GM12878 (cell line): ENCODE measurements around the gene NR0B1. TPM values are rescaled to one million over a fixed set of nuclear protein-coding genes. Genes with fewer than 3 reads are reported as not detected.
A peak's percentile ranks its signal among the peaks of the same experiment; 100 is the strongest.

ENCODE experiments used
- ATAC-seq: fragments of 200-7000 bp; cut with Tn5 transposase; 3 replicates; pipeline ENCODE4 v1.9.1; 2020; ENCODE audit warnings: mild to moderate bottlenecking, moderate library complexity
- Bru-seq: library from RNA; stranded (reverse); fragments of 400-500 nt; gene quantifications from one replicate; lab custom pipeline; 2021; lab: Mats Ljungman, UMichigan
- BruChase-seq, 2 experiments: library from RNA; stranded (reverse); fragments of 400-500 nt; gene quantifications; one replicate each; lab custom pipeline; 2021; lab: Mats Ljungman, UMichigan
- BruUV-seq: library from RNA; stranded (reverse); fragments of 400-500 nt; replicated peaks from 2 replicates; lab custom pipeline; 2021; lab: Mats Ljungman, UMichigan
- CTCF ChIA-PET: fragments of 300-600 bp; sonication (Branson Sonifier 250); formaldehyde crosslinking; extraction: SDS; loops from one replicate; lab custom pipeline; 2021; ENCODE audit warnings: inconsistent platforms; lab: Yijun Ruan, JAX
- POLR2A ChIA-PET: fragments of 350-600 bp; formaldehyde crosslinking; extraction: SDS; loops from one replicate; lab custom pipeline; 2021; ENCODE audit warnings: inconsistent platforms; lab: Charles Lee
- RAD21 ChIA-PET: fragments of 300-600 bp; sonication (Branson Sonifier 250); formaldehyde crosslinking; loops from one replicate; lab custom pipeline; 2023; ENCODE audit warnings: antibody characterized with exemption; ENCODE audit not compliant: unreplicated experiment; lab: Charles Lee
- SMC1A ChIA-PET: fragments of 300-600 bp; sonication (Branson Sonifier 250); formaldehyde crosslinking; loops from one replicate; lab custom pipeline; 2023; ENCODE audit not compliant: unreplicated experiment, uncharacterized antibody; lab: Charles Lee
- DNase-seq: peaks from one replicate; pipeline ENCODE4 v3.0.0-alpha.2; 2011; ENCODE audit warnings: low read depth, low spot score
- FAIRE-seq: peaks from 3 replicates; lab custom pipeline; 2011; peaks lifted over from hg19 to GRCh38; lab: Jason Lieb, UNC
- H2AFZ ChIP-seq: 2 replicates; pipeline ENCODE4 v1.6.0; 2011; ENCODE audit warnings: low read depth, low read length, control low read depth; ENCODE audit not compliant: control insufficient read depth
- H3K27ac ChIP-seq: 2 replicates; pipeline ENCODE4 v1.5.1; 2011; ENCODE audit warnings: control low read depth; ENCODE audit not compliant: control insufficient read depth, insufficient read depth
- H3K27me3 ChIP-seq, 2 experiments: replicated peaks in 1 of 2; 2 replicates each; pipeline versions ENCODE4 v1.6.0 to v1.6.1; 2011; ENCODE audit warnings: low read length in 1 of 2; ENCODE audit not compliant: control insufficient read depth in 2 of 2, insufficient read depth in 2 of 2
- H3K36me3 ChIP-seq, 2 experiments: 2 replicates each; pipeline ENCODE4 v1.5.1; 2011; ENCODE audit warnings: low read length in 1 of 2; ENCODE audit not compliant: control insufficient read depth in 2 of 2, insufficient read depth in 2 of 2
- H3K4me1 ChIP-seq: 2 replicates; pipeline ENCODE4 v1.6.1; 2011; ENCODE audit warnings: mild to moderate bottlenecking, low read length, moderate library complexity, mixed read lengths; ENCODE audit not compliant: control insufficient read depth, insufficient read depth
- H3K4me2 ChIP-seq: 2 replicates; pipeline ENCODE4 v1.6.0; 2011; ENCODE audit warnings: control low read depth; ENCODE audit not compliant: control insufficient read depth, insufficient read depth
- H3K4me3 ChIP-seq: fragments of 200-600 bp; sonication (generic); 2 replicates; pipeline ENCODE4 v1.5.1; 2016
- H3K79me2 ChIP-seq: 2 replicates; pipeline ENCODE4 v1.6.0; 2011; ENCODE audit warnings: low read length; ENCODE audit not compliant: control insufficient read depth, insufficient read depth
- H3K9ac ChIP-seq: 2 replicates; pipeline ENCODE4 v1.8.0; 2011; ENCODE audit warnings: low read length, control low read depth, mixed read lengths; ENCODE audit not compliant: control insufficient read depth, insufficient read depth
- H3K9me3 ChIP-seq: replicated peaks from 3 replicates; pipeline ENCODE4 v1.5.1; 2011; ENCODE audit warnings: mild to moderate bottlenecking, low read length; ENCODE audit not compliant: control insufficient read depth, insufficient read depth
- H4K20me1 ChIP-seq: 2 replicates; pipeline ENCODE4 v1.6.0; 2011; ENCODE audit not compliant: control insufficient read depth, insufficient read depth
- CBX5 ChIP-seq: sonication (generic); IDR thresholded peaks from 2 replicates; pipeline ENCODE4 v1.6.1; 2016; ENCODE audit warnings: low read depth, moderate library complexity, mild to moderate bottlenecking, inconsistent platforms
- CHD4 ChIP-seq: fragments of 200-600 bp; sonication (generic); IDR thresholded peaks from 2 replicates; pipeline ENCODE4 v1.6.1; 2016; ENCODE audit warnings: mild to moderate bottlenecking
- EGR1 ChIP-seq, 2 experiments: IDR thresholded peaks; 1 replicate in 1 of 2; 2 replicates in 1 of 2; pipeline ENCODE4 v1.6.1; 2011 to 2012; ENCODE audit warnings: low read depth in 2 of 2, low read length in 2 of 2, borderline replicate concordance in 1 of 2, mild to moderate bottlenecking in 1 of 2, moderate library complexity in 1 of 2
- HDAC6 ChIP-seq: fragments of 200-600 bp; sonication (generic); IDR thresholded peaks from one replicate; pipeline ENCODE4 v1.8.0; 2017; ENCODE audit warnings: antibody characterized with exemption; ENCODE audit not compliant: unreplicated experiment
- IKZF2 ChIP-seq, 2 experiments: fragments of 450-650 bp; IDR thresholded peaks; 2 replicates each; pipeline ENCODE4 v1.6.1; 2017; ENCODE audit warnings: mild to moderate bottlenecking in 2 of 2, moderate library complexity in 2 of 2
- JUND ChIP-seq: IDR thresholded peaks from 2 replicates; pipeline ENCODE4 v1.6.1; 2012; ENCODE audit warnings: low read depth, mild to moderate bottlenecking, low read length, improper control_type of control experiment, moderate library complexity
- MYB ChIP-seq: fragments of 150-350 bp; IDR thresholded peaks from 2 replicates; pipeline ENCODE4 v1.6.1; 2014; ENCODE audit warnings: mild to moderate bottlenecking, low read depth, low read length, borderline replicate concordance
- NBN ChIP-seq: fragments of 450-650 bp; IDR thresholded peaks from 2 replicates; pipeline ENCODE4 v1.6.1; 2016
- SREBF1 ChIP-seq: IDR thresholded peaks from 2 replicates; pipeline ENCODE4 v1.6.1; 2012; ENCODE audit warnings: mild to moderate bottlenecking, low read length
- WGBS: methylation state at CpG from one replicate; pipeline ENCODE4 v1.1.6; 2016; ENCODE audit warnings: low lambda C conversion rate; ENCODE audit not compliant: insufficient replicate concordance, insufficient coverage; ENCODE audit errors: missing lambda C conversion rate; 5-methylcytosine and 5-hydroxymethylcytosine counted together
- in situ Hi-C: fragments of 300-500 bp; cut with MboI; formaldehyde crosslinking; loops from 9 replicates; pipeline ENCODE4 v1.14.3; 2018; ENCODE audit warnings: mixed read lengths
- intact Hi-C: fragments of 100-400 bp; cut with micrococcal nuclease; formaldehyde crosslinking; loops from one replicate; pipeline ENCODE4 v1.14.2; 2022; ENCODE audit not compliant: unreplicated experiment
- long read RNA-seq, 2 experiments: library from polyadenylated mRNA; unstranded; transcript quantifications; one replicate each; pipeline ENCODE4 v2.0.0, GENCODE V29; 2019 to 2020
- polyA minus RNA-seq, 3 experiments: library from RNA; depleted of rRNA, polyadenylated mRNA; stranded (reverse); fragments of >200 nt; gene quantifications; 2 replicates each; pipeline ENCODE4 v1.2.3, GENCODE V29; 2011
- polyA plus RNA-seq, 11 experiments: library from polyadenylated mRNA; depleted of rRNA in 4 of 11; unstranded in 6 of 11; stranded (reverse) in 5 of 11; fragments of >200 nt; fragmentation: Nextera tagmentation in 4 of 11; fragmentation: Illumina TruSeq in 1 of 11; extraction: Ambion mirVana in 4 of 11; extraction: Trizol in 1 of 11; gene quantifications; 1 replicate in 1 of 11; 2 replicates in 10 of 11; pipeline versions ENCODE4 v1.2.1 to v1.2.3, GENCODE V29; 2011 to 2016; ENCODE audit warnings: inconsistent platforms in 2 of 11, missing spikeins in 2 of 11, low read depth in 1 of 11
- total RNA-seq, 4 experiments: library from RNA; depleted of rRNA in 3 of 4; stranded (reverse); fragments of >200 nt in 3 of 4; fragmentation: Illumina TruSeq in 1 of 4; extraction: Trizol in 1 of 4; gene quantifications; 2 replicates each; pipeline versions ENCODE4 v1.2.1 to v1.2.3, GENCODE V29; 2013 to 2021
- TF ChIP-seq, protein P1 (sequence below): fragments of 150-350 bp; IDR thresholded peaks from 2 replicates; pipeline ENCODE4 v1.6.1; 2014; ENCODE audit warnings: mild to moderate bottlenecking, low read depth, low read length
- TF ChIP-seq, protein P2 (sequence below): IDR thresholded peaks from 2 replicates; pipeline ENCODE4 v1.6.1; 2011; ENCODE audit warnings: borderline replicate concordance, low read depth, mild to moderate bottlenecking, moderate library complexity, low read length; ENCODE audit not compliant: insufficient read depth, poor library complexity, severe bottlenecking

The NR0B1 gene, protein sequence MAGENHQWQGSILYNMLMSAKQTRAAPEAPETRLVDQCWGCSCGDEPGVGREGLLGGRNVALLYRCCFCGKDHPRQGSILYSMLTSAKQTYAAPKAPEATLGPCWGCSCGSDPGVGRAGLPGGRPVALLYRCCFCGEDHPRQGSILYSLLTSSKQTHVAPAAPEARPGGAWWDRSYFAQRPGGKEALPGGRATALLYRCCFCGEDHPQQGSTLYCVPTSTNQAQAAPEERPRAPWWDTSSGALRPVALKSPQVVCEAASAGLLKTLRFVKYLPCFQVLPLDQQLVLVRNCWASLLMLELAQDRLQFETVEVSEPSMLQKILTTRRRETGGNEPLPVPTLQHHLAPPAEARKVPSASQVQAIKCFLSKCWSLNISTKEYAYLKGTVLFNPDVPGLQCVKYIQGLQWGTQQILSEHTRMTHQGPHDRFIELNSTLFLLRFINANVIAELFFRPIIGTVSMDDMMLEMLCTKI
- total RNA-seq (2013; cell fraction: nucleolus; rRNA removed), result not detected in 2 replicates
- total RNA-seq (2014; rRNA removed) (not detected in 2 replicates), total RNA-seq (2014; rRNA removed; fragmentation: Illumina TruSeq; extraction: Trizol) (not detected in 2 replicates), total RNA-seq (2021) (not detected in 2 replicates), polyA plus RNA-seq (2011; rRNA removed) (not detected in 2 replicates), polyA plus RNA-seq (2014; fragmentation: Illumina TruSeq; extraction: Trizol) (not detected in 2 replicates), polyA plus RNA-seq (2014; fragmentation: Nextera tagmentation; extraction: Ambion mirVana) (not detected), polyA plus RNA-seq (2014; rRNA removed) (not detected in 2 replicates), polyA plus RNA-seq (2016; fragmentation: Nextera tagmentation; extraction: Ambion mirVana) (not detected), polyA minus RNA-seq (2011; rRNA and poly(A)+ RNA removed) (not detected in 2 replicates), Bru-seq, nascent RNA (percentile 11 among the genes with signal in this experiment), BruChase-seq, experiment 1, labeled RNA remaining after a 6-hour chase (not detected), BruChase-seq, experiment 2, labeled RNA remaining after a 2-hour chase (not detected)
- not detected for polyA plus RNA-seq (2011; ENCODE audit: low read depth)
- polyA plus RNA-seq (2011; cell fraction: cytosol; rRNA removed), result not detected in 2 replicates
- not detected in 2 replicates for polyA plus RNA-seq (2011; cell fraction: nucleus; rRNA removed)
- not detected in 2 replicates for polyA plus RNA-seq (2012)
- polyA minus RNA-seq (2011; cell fraction: cytosol; rRNA and poly(A)+ RNA removed), result not detected in 2 replicates
- not detected in 2 replicates for polyA minus RNA-seq (2011; cell fraction: nucleus; rRNA and poly(A)+ RNA removed)
- long read RNA-seq, experiment 1, result 0 reads
- long read RNA-seq, experiment 2, result 0 reads

GRCh38 chrX:30309139-30309571 lies at the start of gene NR0B1:
Gene NR0B1, minus strand, starts transcription at chrX:30309390. Its CDS starts 27 bp downstream, at chrX:30309363.
- H3K4me1 ChIP-seq, result no peaks in the 10 kb centered on the region
- DNase-seq (no peak), ATAC-seq (no peak), FAIRE-seq (no peak)
- in situ Hi-C loops (no loop called here), intact Hi-C loops (no loop called here)
- no peaks in the 10 kb centered on the region for H3K9me3 ChIP-seq
- H3K4me2 ChIP-seq, result no peak within 1 kb of the TSS
- no peak within 1 kb of the TSS for H2AFZ ChIP-seq
- H4K20me1 ChIP-seq, result no peaks in the 10 kb centered on the region
- TF ChIP-seq CHD4 (no peak), HDAC6 (no peak), JUND (no peak), SREBF1 (no peak), EGR1 (IDR thresholded peaks at IDR 0.05; ENCODE audit: borderline replicate concordance in 1 of 2, low read depth in 2 of 2, low read length in 2 of 2) (no peak), CBX5 (no peak), NBN (no peak), MYB (no peak), IKZF2 (IDR thresholded peaks at IDR 0.05) (no peak)
- TF ChIP-seq, protein P1, sequence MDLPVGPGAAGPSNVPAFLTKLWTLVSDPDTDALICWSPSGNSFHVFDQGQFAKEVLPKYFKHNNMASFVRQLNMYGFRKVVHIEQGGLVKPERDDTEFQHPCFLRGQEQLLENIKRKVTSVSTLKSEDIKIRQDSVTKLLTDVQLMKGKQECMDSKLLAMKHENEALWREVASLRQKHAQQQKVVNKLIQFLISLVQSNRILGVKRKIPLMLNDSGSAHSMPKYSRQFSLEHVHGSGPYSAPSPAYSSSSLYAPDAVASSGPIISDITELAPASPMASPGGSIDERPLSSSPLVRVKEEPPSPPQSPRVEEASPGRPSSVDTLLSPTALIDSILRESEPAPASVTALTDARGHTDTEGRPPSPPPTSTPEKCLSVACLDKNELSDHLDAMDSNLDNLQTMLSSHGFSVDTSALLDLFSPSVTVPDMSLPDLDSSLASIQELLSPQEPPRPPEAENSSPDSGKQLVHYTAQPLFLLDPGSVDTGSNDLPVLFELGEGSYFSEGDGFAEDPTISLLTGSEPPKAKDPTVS, result no peak
- TF ChIP-seq, protein P2, sequence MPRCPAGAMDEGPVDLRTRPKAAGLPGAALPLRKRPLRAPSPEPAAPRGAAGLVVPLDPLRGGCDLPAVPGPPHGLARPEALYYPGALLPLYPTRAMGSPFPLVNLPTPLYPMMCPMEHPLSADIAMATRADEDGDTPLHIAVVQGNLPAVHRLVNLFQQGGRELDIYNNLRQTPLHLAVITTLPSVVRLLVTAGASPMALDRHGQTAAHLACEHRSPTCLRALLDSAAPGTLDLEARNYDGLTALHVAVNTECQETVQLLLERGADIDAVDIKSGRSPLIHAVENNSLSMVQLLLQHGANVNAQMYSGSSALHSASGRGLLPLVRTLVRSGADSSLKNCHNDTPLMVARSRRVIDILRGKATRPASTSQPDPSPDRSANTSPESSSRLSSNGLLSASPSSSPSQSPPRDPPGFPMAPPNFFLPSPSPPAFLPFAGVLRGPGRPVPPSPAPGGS, result no peak
- 72% methylated on average over 46 of the region's 46 CpGs for WGBS
- RAD21 ChIA-PET, result no interaction called here
- H3K79me2 ChIP-seq, result no peaks in the 10 kb centered on the region
- H3K27me3 ChIP-seq, result no peaks in the 10 kb centered on the region; a peak in 3 of 4 replicates
- CTCF ChIA-PET, result no interaction called here
- POLR2A ChIA-PET, result no interaction called here
- H3K27ac ChIP-seq, result no peak within 1 kb of the TSS
- H3K9ac ChIP-seq, result no peak within 1 kb of the TSS
- H3K36me3 ChIP-seq, result no peaks in the 10 kb centered on the region
- BruUV-seq, result no TSS peak
- H3K4me3 ChIP-seq, result no peak within 1 kb of the TSS
- SMC1A ChIA-PET, result no interaction called here
